Fibroblast of lung (primary cell): ENCODE data around the gene ADAP1. TPM values are rescaled to one million over a fixed set of nuclear protein-coding genes. Genes with fewer than 3 reads are reported as not detected.
"Not testable (repeated sequence)": the region's sequence is repeated elsewhere in the genome, so short reads cannot be mapped to it uniquely, and the experiment has no call there.

Experiments
- DNase-seq, 2 donors: peaks; one replicate each; pipeline versions ENCODE4 v3.0.0 to v3.0.0-alpha.2; 2010; ENCODE audit warnings: low read depth in 2 of 2
- H2AFZ ChIP-seq: 2 replicates; pipeline ENCODE4 v1.5.1; 2012; ENCODE audit warnings: low read length, control low read depth, inconsistent platforms
- H3K27ac ChIP-seq: 2 replicates; pipeline ENCODE4 v1.5.1; 2011; ENCODE audit warnings: low read length, control low read depth; ENCODE audit not compliant: insufficient read depth
- H3K27me3 ChIP-seq: 2 replicates; pipeline ENCODE4 v1.5.1; 2011; ENCODE audit warnings: mild to moderate bottlenecking, low read length; ENCODE audit not compliant: control insufficient read depth, insufficient read depth
- H3K36me3 ChIP-seq: 2 replicates; pipeline ENCODE4 v1.5.1; 2011; ENCODE audit warnings: low read length; ENCODE audit not compliant: control insufficient read depth, insufficient read depth
- H3K4me1 ChIP-seq: 2 replicates; pipeline ENCODE4 v1.5.1; 2011; ENCODE audit warnings: low read length; ENCODE audit not compliant: control insufficient read depth, insufficient read depth; ENCODE audit errors: extremely low read depth
- H3K4me2 ChIP-seq: 2 replicates; pipeline ENCODE4 v1.5.1; 2011; ENCODE audit warnings: low read length, control low read depth; ENCODE audit not compliant: insufficient read depth; ENCODE audit errors: extremely low read depth
- H3K4me3 ChIP-seq, 4 experiments: fragments of 200-600 bp in 1 of 4; sonication (generic) in 1 of 4; replicated peaks in 1 of 4; 2 replicates each; pipeline ENCODE4 v1.5.1; 2011 to 2016; ENCODE audit warnings: low read length in 4 of 4, low read depth in 3 of 4, mild to moderate bottlenecking in 3 of 4, control low read depth in 2 of 4, inconsistent platforms in 1 of 4, mixed read lengths in 1 of 4; ENCODE audit not compliant: insufficient read depth in 1 of 4; ENCODE audit errors: control extremely low read depth in 1 of 4
- H3K79me2 ChIP-seq: 2 replicates; pipeline ENCODE4 v1.5.1; 2012; ENCODE audit warnings: mild to moderate bottlenecking, low read length, inconsistent platforms; ENCODE audit not compliant: control insufficient read depth, insufficient read depth
- H3K9ac ChIP-seq: 2 replicates; pipeline ENCODE4 v1.5.1; 2011; ENCODE audit warnings: mild to moderate bottlenecking, low read length, control low read depth; ENCODE audit not compliant: insufficient read depth
- H3K9me3 ChIP-seq: 2 replicates; pipeline ENCODE4 v1.5.1; 2012; ENCODE audit warnings: low read depth, low read length; ENCODE audit not compliant: control insufficient read depth, insufficient read depth
- H4K20me1 ChIP-seq: 2 replicates; pipeline ENCODE4 v1.5.1; 2011; ENCODE audit warnings: low read length; ENCODE audit not compliant: control insufficient read depth, insufficient read depth; ENCODE audit errors: extremely low read depth
- EZH2 ChIP-seq: IDR thresholded peaks from 2 replicates; pipeline ENCODE4 v1.5.1; 2012; ENCODE audit warnings: low read length, control low read depth, mild to moderate bottlenecking; ENCODE audit errors: missing control alignments
- polyA plus RNA-seq, 2 donors: library from polyadenylated mRNA; depleted of rRNA in 1 of 2; stranded (reverse) in 1 of 2; unstranded in 1 of 2; fragments of >200 nt; gene quantifications; 2 replicates each; pipeline ENCODE4 v1.2.1, GENCODE V29; 2011 to 2012; ENCODE audit warnings: missing spikeins in 1 of 2
- total RNA-seq: library from RNA; depleted of rRNA; stranded (reverse); fragments of >200 nt; gene quantifications from 2 replicates; pipeline ENCODE4 v1.2.1, GENCODE V29; 2014
- TF ChIP-seq, protein P1 (sequence below), 2 donors: IDR thresholded peaks in 1 of 2; conservative IDR thresholded peaks in 1 of 2; 1 replicate in 1 of 2; 2 replicates in 1 of 2; pipeline ENCODE4 v1.5.1; 2011 to 2012; ENCODE audit warnings: low read length in 2 of 2, control low read depth in 1 of 2, inconsistent platforms in 1 of 2, low read depth in 1 of 2, mild to moderate bottlenecking in 1 of 2

ADAP1 gene
- total and polyA plus RNA-seq, 2 donors (not counting 1 experiment from before 2014, with no cell fraction given) = 1.1 to 2.3 TPM

- no peak overlapping the region for H3K4me3 ChIP-seq
- no peaks in the 10 kb centered on the region for H3K79me2 ChIP-seq
- peaks cover 3% of the 10 kb centered on the region for H3K36me3 ChIP-seq
- H3K4me1 ChIP-seq = peaks cover 3% of the 10 kb centered on the region
- no peaks in the 10 kb centered on the region for H4K20me1 ChIP-seq
- no peak overlapping the region for H3K27ac ChIP-seq
- no peak overlapping the region for H3K4me2 ChIP-seq
- H3K9ac ChIP-seq = no peak overlapping the region
- TF ChIP-seq EZH2 = no peak
- TF ChIP-seq, protein P1, sequence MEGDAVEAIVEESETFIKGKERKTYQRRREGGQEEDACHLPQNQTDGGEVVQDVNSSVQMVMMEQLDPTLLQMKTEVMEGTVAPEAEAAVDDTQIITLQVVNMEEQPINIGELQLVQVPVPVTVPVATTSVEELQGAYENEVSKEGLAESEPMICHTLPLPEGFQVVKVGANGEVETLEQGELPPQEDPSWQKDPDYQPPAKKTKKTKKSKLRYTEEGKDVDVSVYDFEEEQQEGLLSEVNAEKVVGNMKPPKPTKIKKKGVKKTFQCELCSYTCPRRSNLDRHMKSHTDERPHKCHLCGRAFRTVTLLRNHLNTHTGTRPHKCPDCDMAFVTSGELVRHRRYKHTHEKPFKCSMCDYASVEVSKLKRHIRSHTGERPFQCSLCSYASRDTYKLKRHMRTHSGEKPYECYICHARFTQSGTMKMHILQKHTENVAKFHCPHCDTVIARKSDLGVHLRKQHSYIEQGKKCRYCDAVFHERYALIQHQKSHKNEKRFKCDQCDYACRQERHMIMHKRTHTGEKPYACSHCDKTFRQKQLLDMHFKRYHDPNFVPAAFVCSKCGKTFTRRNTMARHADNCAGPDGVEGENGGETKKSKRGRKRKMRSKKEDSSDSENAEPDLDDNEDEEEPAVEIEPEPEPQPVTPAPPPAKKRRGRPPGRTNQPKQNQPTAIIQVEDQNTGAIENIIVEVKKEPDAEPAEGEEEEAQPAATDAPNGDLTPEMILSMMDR (conservative IDR thresholded peaks at IDR 0.05 in 1 of 2, IDR thresholded peaks at IDR 0.05 in 1 of 2; ENCODE audit: low read depth in 1 of 2, low read length in 2 of 2) = no peak
- H3K9me3 ChIP-seq = no peaks in the 10 kb centered on the region
- H3K27me3 ChIP-seq = peaks cover 4% of the 10 kb centered on the region
- H2AFZ ChIP-seq = no peak overlapping the region
- no peak for DNase-seq
Observed at GRCh38 chr7:962401-963081, 8.1 kb upstream of the ADAP1 start.

- no peak for TF ChIP-seq EZH2
- TF ChIP-seq, protein P1 (conservative IDR thresholded peaks at IDR 0.05 in 1 of 2, IDR thresholded peaks at IDR 0.05 in 1 of 2; ENCODE audit: low read depth in 1 of 2, low read length in 2 of 2) = no peak
- H4K20me1 ChIP-seq = no peaks in the 10 kb centered on the region
- H3K9me3 ChIP-seq = no peaks in the 10 kb centered on the region
- H3K36me3 ChIP-seq = no peaks in the 10 kb centered on the region
- H3K4me2 ChIP-seq = no peak overlapping the region
- H3K4me3 ChIP-seq = no peak overlapping the region
- no peak overlapping the region for H3K9ac ChIP-seq
- no peak overlapping the region for H2AFZ ChIP-seq
- H3K27ac ChIP-seq = no peak overlapping the region
- DNase-seq = no peak
- H3K27me3 ChIP-seq = peaks cover 4% of the 10 kb centered on the region
- H3K79me2 ChIP-seq = no peaks in the 10 kb centered on the region
- peaks cover 3% of the 10 kb centered on the region for H3K4me1 ChIP-seq
Observed at GRCh38 chr7:961546-962400, 7.3 kb upstream of the ADAP1 start.

DNA sequence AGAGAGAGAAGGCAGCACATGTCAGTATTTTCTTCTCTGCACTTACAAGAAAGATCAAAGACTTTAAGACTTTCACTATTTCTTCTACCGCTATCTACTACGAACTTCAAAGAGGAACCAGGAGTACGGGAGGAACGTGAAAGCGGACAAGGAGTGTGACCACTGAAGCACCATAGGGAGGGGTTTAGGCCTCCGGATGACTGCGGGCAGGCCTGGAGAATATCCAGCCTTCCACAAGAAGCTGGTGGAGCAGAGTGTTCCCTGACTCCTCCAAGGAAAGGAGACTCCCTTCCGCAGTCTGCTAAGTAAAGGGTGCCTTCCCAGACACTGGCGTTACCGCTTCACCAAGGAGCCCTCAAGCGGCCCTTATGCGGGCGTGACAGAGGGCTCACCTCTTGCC, 6.5 kb upstream of the ADAP1 start:
- not testable (repeated sequence) for H4K20me1 ChIP-seq, H3K9ac ChIP-seq, H3K36me3 ChIP-seq, H3K79me2 ChIP-seq, H3K4me3 ChIP-seq, H3K27me3 ChIP-seq, H3K4me2 ChIP-seq, H3K4me1 ChIP-seq, DNase-seq, H3K27ac ChIP-seq, H2AFZ ChIP-seq, H3K9me3 ChIP-seq
